Caco-2 (cell line): ENCODE measurements around the gene MYO18A. TPM values are rescaled to one million over a fixed set of nuclear protein-coding genes. Genes with fewer than 3 reads are reported as not detected.

Experiments
- BruUV-seq: library from RNA; stranded (reverse); fragments of 400-500 nt; replicated peaks from 2 replicates; lab custom pipeline; 2021; lab: Mats Ljungman, UMichigan
- CTCF ChIA-PET: fragments of 300-600 bp; sonication (Branson Sonifier 250); formaldehyde crosslinking; loops from one replicate; lab custom pipeline; 2022; ENCODE audit warnings: antibody characterized with exemption; lab: Charles Lee
- POLR2A ChIA-PET: fragments of 300-600 bp; sonication (Branson Sonifier 250); formaldehyde crosslinking; loops from one replicate; lab custom pipeline; 2022; ENCODE audit warnings: antibody characterized with exemption; lab: Charles Lee
- DNase-seq, 2 experiments: peaks; one replicate each; pipeline versions ENCODE4 v3.0.0 to v3.0.0-alpha.2; 2020 to 2022
- H3K27me3 ChIP-seq: replicated peaks from 2 replicates; pipeline ENCODE4 v1.6.0; 2011; ENCODE audit warnings: low read length; ENCODE audit not compliant: control insufficient read depth, insufficient read depth
- H3K36me3 ChIP-seq: 2 replicates; pipeline ENCODE4 v1.5.1; 2011; ENCODE audit warnings: low read length; ENCODE audit not compliant: control insufficient read depth, insufficient read depth
- H3K4me1 ChIP-seq: fragments of 250-450 bp; sonication (Bioruptor Pico); 2 replicates; pipeline ENCODE4 v1.5.1; 2020; ENCODE audit warnings: mild to moderate bottlenecking
- H3K4me3 ChIP-seq: 2 replicates; pipeline ENCODE4 v1.5.1; 2011; ENCODE audit warnings: low read depth, mild to moderate bottlenecking, control low read depth, low read length
- H3K9me3 ChIP-seq: fragments of 250-450 bp; sonication (Bioruptor Pico); 2 replicates; pipeline ENCODE4 v1.5.1; 2020; ENCODE audit warnings: mild to moderate bottlenecking, moderate library complexity
- H3K27ac Mint-ChIP-seq: one replicate; pipeline ENCODE4 v1.8.0; 2022; ENCODE audit warnings: mixed read lengths; ENCODE audit not compliant: unreplicated experiment
- H3K27me3 Mint-ChIP-seq: one replicate; pipeline ENCODE4 v1.8.0; 2022; ENCODE audit warnings: mixed read lengths; ENCODE audit not compliant: insufficient read depth, unreplicated experiment
- H3K36me3 Mint-ChIP-seq: one replicate; pipeline ENCODE4 v1.8.0; 2022; ENCODE audit warnings: mild to moderate bottlenecking, mixed read lengths; ENCODE audit not compliant: insufficient read depth, unreplicated experiment
- H3K4me1 Mint-ChIP-seq: one replicate; pipeline ENCODE4 v1.8.0; 2022; ENCODE audit warnings: low read depth, mixed read lengths; ENCODE audit not compliant: unreplicated experiment
- H3K4me3 Mint-ChIP-seq: one replicate; pipeline ENCODE4 v1.8.0; 2022; ENCODE audit warnings: mild to moderate bottlenecking, moderate library complexity, mixed read lengths; ENCODE audit not compliant: unreplicated experiment
- H3K9me3 Mint-ChIP-seq: one replicate; pipeline ENCODE4 v1.8.0; 2022; ENCODE audit warnings: mixed read lengths; ENCODE audit not compliant: unreplicated experiment
- CTCF ChIP-seq, 2 experiments: fragments of 200-600 bp in 1 of 2; IDR thresholded peaks; 1 replicate in 1 of 2; 2 replicates in 1 of 2; pipeline versions ENCODE4 v1.5.1 to v1.8.0; 2011 to 2022; ENCODE audit warnings: antibody characterized with exemption in 1 of 2, control low read depth in 1 of 2, inconsistent platforms in 1 of 2, low read depth in 1 of 2, low read length in 1 of 2, mild to moderate bottlenecking in 1 of 2, moderate library complexity in 1 of 2; ENCODE audit not compliant: insufficient read depth in 1 of 2, severe bottlenecking in 1 of 2, unreplicated experiment in 1 of 2
- intact Hi-C: fragments of 100-400 bp; cut with micrococcal nuclease; formaldehyde crosslinking; loops from one replicate; pipeline ENCODE4 v1.10.0; 2022; ENCODE audit not compliant: unreplicated experiment
- total RNA-seq: library from RNA; stranded (reverse); gene quantifications from 2 replicates; pipeline ENCODE4 v1.2.3, GENCODE V29; 2022

The MYO18A gene
- total RNA-seq, 1 experiment from 2014 or later: 47.1 TPM

GRCh38 chr17:29076087-29076486 lies 104.1 kb downstream of the MYO18A start:
- Mint-ChIP-seq H3K36me3 (peaks cover 4% of the 10 kb centered on the region), H3K9me3 (no peaks in the 10 kb centered on the region), H3K27me3 (peaks cover 2% of the 10 kb centered on the region), H3K27ac (no peak overlapping the region), H3K4me1 (no peaks in the 10 kb centered on the region), H3K4me3 (no peak overlapping the region)
- intact Hi-C loops: no loop called here
- BruUV-seq: no TSS peak
- no peaks in the 10 kb centered on the region for H3K4me1 ChIP-seq
- peaks cover 1% of the 10 kb centered on the region; the same call in 1 of the 2 replicates for H3K36me3 ChIP-seq
- no peaks in the 10 kb centered on the region for H3K27me3 ChIP-seq
- no peak for TF ChIP-seq CTCF (IDR thresholded peaks at IDR 0.05; ENCODE audit: insufficient read depth in 1 of 2, low read depth in 1 of 2, low read length in 1 of 2, severe bottlenecking in 1 of 2, unreplicated experiment in 1 of 2)
- no peaks in the 10 kb centered on the region for H3K9me3 ChIP-seq
- DNase-seq: no peak
- ChIA-PET POLR2A (no interaction called here), CTCF (no interaction called here)
- no peak overlapping the region for H3K4me3 ChIP-seq

DNA sequence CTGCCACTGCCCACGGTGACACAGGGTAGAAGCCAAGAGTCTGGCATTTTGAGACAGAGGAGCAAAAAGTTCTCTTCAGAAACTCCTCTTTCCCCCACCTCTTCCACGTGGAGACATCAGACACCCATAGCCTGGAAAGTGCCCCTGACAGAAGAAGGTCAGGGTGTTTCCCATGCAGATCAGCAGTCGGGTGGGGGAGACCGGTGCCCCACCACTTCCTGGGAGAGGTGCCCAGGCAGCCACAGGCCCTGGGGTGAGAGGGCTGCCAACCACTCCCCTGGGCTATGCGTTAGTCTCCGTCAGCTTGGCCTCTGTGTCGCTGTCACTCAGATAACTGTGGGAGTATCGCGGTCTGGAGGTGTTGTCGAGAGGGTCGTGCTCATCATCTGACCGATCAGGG lies 105.7 kb downstream of the MYO18A start:
- CTCF ChIA-PET: interaction anchor here (0.6 kb wide), 1 partner anchor 93 kb away, joined by 5 read pairs; no protein-coding TSS in a partner anchor
- no peak overlapping the region for H3K4me3 ChIP-seq
- intact Hi-C loops: no loop called here

GRCh38 chr17:29073520-29073919 lies 106.7 kb downstream of the MYO18A start:
- POLR2A ChIA-PET: no interaction called here
- BruUV-seq: TSS peak; percentile 19

More for the DNA sequence above, 105.7 kb downstream of the MYO18A start:
- no peak for DNase-seq
- POLR2A ChIA-PET: no interaction called here
- H3K4me3 Mint-ChIP-seq: no peak overlapping the region
- peaks cover 1% of the 10 kb centered on the region; the same call in 1 of the 2 replicates for H3K36me3 ChIP-seq
- no peaks in the 10 kb centered on the region for H3K4me1 Mint-ChIP-seq
- no TSS peak for BruUV-seq
- H3K36me3 Mint-ChIP-seq: no peaks in the 10 kb centered on the region
- H3K9me3 ChIP-seq: no peaks in the 10 kb centered on the region
- no peaks in the 10 kb centered on the region for H3K9me3 Mint-ChIP-seq
- no peak for TF ChIP-seq CTCF (IDR thresholded peaks at IDR 0.05; ENCODE audit: insufficient read depth in 1 of 2, low read depth in 1 of 2, low read length in 1 of 2, severe bottlenecking in 1 of 2, unreplicated experiment in 1 of 2)
- H3K4me1 ChIP-seq: no peaks in the 10 kb centered on the region
- H3K27me3 ChIP-seq: no peaks in the 10 kb centered on the region
- no peak overlapping the region for H3K27ac Mint-ChIP-seq
- H3K27me3 Mint-ChIP-seq: peaks cover 2% of the 10 kb centered on the region

More at GRCh38 chr17:29073520-29073919, 106.7 kb downstream of the MYO18A start:
- H3K4me1 Mint-ChIP-seq: no peaks in the 10 kb centered on the region
- TF ChIP-seq CTCF (IDR thresholded peaks at IDR 0.05; ENCODE audit: insufficient read depth in 1 of 2, low read depth in 1 of 2, low read length in 1 of 2, severe bottlenecking in 1 of 2, unreplicated experiment in 1 of 2): no peak
- H3K27ac Mint-ChIP-seq: no peak overlapping the region
- Histone ChIP-seq H3K27me3 (no peaks in the 10 kb centered on the region), H3K36me3 (peaks cover 1% of the 10 kb centered on the region; the same call in 1 of the 2 replicates), H3K4me1 (no peaks in the 10 kb centered on the region), H3K9me3 (no peaks in the 10 kb centered on the region), H3K4me3 (no peak overlapping the region)
- intact Hi-C loops: no loop called here
- no peaks in the 10 kb centered on the region for H3K36me3 Mint-ChIP-seq
- DNase-seq: no peak
- no peaks in the 10 kb centered on the region for H3K9me3 Mint-ChIP-seq
- H3K27me3 Mint-ChIP-seq: peaks cover 4% of the 10 kb centered on the region
- no peak overlapping the region for H3K4me3 Mint-ChIP-seq
- CTCF ChIA-PET: interaction anchor here (0.7 kb wide), 1 partner anchor 108 kb away, joined by 3 read pairs; no protein-coding TSS in a partner anchor
